ELR (cell line): Measurements from ENCODE around the gene MTA1.

Experiments
- DNase-seq: peaks from one replicate; pipeline ENCODE4 v3.0.0-alpha.2; 2015; ENCODE audit warnings: low read depth

Gene MTA1

DNA sequence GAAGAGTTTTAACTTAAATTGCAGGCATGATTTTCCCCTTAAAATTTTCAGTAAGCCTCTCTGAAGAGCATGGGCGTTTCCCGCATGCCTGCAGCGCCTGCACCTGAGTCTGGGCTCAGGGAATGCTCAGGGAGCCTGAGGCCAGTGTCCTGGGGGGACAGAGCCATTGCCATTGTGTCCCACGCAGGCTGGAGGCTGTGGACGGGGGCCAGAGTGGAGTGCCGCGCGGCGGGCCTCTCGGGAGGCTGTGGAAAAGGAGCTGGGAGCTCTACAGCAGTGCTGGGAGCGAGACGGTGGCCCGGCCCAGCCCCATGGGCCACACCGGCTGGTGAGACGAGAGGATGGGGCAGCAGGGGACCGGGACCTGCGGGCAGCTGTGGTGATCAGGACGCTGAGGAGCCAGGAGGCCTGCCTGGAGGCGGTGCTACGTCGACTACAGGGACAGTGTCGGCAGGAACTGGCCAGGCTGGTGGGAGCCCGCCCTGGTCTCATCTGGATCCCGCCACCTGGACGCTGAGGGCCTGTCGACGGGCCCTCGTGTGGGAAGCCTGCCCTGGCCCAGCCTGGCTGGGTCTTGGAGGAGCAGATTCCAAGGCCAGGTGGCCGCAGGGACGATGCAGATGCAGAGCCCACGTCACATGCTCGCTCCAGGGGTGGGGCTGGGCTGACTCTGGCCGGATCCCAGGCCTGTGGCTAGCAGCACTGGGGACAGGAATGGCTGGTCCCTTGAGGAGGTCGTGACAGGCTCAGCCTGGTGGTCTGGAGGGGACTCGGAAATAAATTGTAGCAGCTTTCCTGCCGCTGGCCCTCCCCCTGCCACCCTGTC, 79.0 kb downstream of the MTA1 start:
- no peak for DNase-seq

DNA sequence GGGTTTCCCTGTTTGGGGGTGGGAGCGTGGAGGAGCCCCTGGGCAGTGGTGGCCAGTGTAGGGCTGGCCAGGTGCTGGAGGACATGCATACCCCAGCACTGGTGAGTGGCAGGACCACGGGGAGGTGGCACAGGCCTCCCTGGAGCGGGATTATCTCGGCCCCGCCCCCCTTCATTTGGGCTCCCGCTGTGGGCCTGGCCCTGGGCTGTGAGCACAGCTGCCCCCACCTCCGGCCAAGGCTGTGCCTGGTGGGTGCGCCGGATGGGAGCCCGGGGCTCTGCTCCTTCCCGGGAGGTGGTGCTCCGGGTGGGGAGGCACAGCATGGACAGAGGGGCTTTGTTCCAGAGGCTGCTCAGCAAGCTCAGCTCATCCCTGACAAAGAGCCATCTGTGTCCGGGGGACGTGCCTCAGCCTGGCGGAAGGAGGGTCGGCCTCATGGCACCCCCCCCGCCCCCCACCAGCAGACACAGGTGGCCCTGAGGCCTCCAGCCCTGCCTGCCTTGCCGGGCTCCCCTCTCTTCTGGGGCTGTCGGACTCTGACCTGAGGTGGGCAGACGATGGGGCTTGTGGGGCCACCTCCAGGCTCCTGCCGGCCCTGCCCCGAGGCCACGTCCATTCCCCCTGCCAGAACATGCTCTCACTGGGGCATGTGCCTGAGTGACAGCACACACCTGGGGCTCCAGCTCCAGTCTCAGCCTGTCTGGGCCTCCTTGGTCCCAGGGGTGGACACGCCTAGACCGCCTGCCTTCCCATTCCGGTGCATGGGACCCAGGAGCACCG, 79.8 kb downstream of the MTA1 start:
- DNase-seq, result no peak

DNA sequence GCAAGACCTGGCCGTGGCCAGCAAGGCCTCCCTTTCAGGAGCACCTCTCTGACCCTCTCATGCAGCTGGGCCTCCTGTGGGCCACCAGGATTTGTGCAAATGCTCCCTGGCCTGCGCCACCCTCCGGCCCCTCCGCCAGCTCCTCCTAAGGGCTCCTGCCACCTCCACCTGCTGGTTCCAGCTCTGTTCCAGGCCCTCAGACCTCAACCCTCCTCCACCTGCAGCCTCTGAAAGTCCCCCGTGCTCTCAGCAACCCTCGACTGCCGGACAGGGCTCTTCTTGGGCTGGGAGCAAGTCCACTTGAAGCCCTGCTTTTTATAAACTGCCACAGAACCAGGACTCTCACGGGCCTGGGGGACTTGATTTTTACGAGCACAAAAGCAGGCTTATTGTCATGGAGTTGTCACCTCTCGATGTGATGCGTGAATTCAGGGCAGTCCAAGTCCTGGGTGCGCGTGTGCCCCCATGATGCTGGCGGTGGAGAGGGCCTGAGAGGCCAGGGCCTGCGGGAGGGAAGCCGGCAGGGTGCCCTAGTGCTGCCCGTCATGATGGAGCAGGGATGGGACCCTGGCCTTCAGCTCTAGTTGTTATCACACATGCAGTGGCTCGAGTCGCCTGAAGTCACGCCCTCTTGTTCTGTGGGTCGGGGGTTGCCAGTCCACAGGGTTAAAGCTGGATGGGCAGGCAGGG, 80.6 kb downstream of the MTA1 start:
- no peak for DNase-seq

DNA sequence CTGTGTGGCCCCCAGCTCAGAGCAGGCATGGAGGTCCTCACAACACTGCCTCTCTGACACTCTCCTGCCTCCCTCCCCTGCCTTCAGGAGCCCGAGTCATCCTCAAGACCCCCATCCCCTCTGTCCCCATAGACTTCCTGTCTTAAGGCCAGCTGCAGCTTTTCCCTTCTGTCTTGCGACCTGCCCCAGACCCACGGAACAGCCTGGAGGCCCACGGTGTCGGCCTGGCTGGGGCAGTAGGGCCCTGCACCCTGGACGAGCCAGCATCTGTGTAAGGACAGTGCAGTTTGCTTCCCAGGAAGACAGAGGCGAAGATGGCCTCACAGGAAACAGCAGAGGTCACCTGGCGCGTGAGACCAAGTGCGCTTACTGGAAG, 81.1 kb downstream of the MTA1 start:
- no peak for DNase-seq

DNA sequence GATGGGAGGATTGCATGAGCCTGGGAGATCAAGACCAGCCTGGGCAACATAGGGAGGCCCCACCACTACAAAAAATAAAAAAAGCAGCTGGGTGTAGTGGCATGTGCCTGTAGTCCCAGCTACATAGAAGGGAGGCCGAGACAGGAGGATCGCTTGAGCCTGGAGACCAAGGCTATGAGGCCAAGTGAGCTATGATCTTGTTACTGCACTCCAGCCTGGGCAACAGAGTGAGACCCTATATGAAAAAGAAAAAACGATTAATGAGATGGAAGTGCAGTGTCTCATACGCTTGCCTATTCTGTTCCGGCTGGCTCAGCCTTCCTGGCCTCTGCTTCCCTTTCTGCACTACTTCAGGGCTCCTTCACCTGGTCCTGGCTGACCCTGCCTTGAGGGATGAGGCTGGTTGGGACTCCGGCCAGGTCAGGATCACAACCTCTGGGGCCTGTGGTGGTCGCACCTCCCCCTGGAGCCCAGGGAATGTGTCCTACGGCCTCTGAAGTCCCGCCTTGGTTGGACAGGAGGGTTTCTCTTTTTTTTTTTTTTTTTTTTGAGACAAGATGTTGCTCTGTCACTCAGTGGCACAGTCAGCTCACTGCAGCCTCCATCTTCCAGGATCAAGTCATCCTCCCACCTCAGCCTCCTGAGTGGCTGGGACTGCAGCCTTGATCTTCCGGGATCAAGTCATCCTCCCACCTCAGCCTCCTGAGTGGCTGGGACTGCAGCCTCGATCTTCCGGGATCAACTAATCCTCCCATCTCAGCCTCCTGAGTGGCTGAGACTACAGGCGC, 82.1 kb downstream of the MTA1 start:
- DNase-seq, result no peak

DNA sequence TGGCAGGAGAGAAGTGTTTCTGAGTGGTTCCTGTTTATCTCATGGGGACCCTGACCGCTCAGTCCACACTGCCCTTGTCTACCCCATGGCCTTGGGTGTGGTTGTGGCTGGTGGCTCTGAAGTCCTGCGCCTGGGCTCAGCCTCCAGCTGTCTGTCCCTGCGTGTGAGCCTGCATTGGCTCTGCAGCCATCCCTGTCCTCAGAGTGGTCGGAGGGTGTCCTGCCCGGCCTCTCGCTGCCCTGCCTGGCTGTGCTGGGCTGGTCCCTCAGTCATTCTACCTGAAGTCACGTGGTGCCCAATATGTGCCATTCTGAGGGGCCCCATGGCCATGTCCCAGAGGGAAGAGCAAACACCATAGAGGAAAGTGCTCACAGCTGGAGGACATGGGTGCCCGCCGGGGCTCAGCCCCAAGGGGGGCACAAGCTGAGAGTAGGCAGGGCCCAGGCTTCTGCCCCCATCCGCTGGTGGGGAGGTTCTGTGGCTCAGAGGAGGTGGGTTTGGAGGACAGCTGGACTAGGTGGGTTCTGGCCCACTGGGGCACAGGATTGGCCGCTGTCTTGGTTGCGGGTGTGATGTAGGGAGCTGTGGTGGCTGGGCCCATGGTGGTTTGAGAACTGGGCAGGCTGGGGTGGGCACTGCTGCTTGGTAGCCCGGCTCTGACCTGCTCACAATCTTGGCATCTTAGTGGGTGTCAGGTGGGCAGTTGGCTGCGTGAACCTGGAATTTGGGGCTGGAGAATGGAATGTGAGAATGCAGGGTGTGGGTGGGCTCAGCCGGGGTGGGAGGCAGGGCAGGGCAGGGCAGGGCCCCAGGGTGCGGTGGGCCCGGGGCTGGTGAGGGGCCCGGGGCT, 83.0 kb downstream of the MTA1 start:
- no peak for DNase-seq

DNA sequence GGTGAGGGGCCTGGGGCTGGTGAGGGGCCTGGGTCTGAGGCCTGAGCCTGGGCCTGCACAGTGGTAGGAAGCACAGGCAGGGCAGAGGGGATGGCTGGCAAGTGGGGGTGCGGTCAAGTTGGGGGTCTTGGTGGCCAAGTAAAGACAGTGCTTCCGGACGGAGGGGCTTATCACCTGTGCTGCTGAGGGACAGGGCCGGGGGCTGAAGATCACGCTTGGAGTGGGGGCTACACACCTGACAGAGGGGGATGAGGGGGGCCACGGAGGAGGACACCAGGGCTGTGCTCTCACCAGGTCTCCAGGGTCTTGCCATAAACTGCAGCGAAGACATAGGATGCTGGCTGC, 83.6 kb downstream of the MTA1 start:
- no peak for DNase-seq

DNA sequence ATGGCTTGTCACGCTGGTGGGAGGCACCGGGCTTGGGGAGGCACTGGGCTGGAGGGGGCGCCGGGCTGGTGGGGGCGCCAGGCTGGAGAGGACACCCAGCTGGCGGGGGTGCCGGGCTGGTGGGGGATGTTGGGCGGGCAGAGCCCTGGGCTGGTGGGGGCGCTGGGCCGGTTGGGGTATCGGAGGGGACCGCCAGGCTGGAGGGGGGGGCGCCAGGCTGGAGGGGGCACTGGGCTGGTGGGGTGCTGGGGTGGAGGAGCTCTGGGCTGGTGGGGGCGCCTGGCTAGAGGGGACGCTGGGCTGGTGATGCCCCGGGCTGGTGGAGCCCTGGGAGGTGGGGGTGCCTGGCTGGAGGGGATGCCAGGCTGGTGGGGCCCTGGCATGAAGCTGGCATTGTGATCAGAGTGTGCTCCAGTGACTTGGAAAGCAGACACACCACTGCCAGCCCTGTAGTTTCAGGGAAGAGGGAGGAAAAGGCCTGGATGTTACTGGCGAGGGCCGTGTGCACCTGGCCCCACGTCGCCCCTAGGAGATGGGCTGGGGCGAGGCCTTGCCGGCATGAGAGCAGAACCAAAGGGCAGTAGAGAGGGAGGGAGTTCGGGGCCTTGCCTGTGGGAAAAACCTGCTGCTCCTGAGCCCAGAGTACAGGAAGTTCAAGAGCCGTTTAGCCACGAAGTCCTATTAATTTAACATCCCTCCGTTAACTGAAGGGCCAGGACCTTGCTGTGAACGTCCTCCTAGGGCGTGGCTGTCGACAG, 84.5 kb downstream of the MTA1 start:
- no peak for DNase-seq

DNA sequence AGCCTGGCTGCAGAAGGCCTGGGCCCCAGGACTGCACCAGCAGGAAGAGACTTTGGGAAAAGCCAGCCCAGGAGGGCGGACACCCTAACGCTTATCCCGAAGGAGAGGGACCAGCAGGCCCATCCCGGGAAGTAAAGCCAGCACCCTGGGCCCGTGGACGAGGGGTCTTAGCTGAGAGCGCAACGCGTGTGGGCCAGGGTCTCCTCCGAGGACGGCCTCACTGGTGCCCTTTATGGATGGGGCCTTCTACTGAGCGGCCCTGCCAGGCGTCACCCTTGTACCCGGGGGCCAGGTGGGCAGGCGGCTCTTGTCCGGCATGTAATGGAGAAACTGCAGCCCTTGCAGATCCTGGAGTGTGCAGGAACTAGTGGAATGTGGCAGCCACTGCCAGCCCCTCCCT, 85.5 kb downstream of the MTA1 start:
- DNase-seq, result no peak

DNA sequence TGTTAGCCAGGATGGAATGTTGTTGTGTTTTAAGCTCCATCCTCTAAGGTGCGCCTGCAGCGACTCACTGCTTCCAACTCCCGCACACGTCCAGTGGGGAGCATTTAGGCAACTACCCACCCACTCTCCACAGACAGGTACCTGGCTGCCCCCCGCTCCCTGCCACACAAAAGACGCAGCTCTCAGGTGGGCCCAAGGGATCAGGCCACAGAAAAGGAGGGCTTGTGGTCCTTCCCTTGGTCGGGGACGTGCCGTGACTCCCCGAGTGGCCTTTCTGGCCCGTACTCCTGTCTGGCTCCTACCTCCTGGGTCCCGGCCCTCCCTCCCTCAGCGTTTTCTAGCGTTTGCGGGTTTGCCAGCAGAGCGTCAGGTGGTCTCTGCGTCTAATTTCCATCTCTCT, 87.6 kb downstream of the MTA1 start:
- no peak for DNase-seq

DNA sequence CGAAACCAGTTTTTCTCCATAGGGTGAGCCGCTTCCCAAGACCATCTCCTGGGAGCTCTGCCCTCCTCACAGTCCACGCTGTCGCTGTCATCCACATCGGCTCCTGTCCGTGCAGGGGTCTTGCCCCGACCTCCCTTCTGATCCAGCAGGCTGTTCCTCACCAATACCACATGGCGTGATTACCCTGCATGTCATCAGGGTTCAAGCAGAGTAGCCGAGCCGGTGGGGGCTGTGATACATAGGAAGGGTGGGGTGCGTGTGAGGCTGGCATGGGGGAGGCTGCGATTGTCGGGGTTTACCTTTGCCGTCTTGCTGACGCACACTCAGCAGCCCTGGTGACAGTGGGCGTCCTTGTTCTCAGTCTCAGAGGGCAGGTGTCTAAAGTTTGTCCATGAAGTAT, 88.4 kb downstream of the MTA1 start:
- no peak for DNase-seq

DNA sequence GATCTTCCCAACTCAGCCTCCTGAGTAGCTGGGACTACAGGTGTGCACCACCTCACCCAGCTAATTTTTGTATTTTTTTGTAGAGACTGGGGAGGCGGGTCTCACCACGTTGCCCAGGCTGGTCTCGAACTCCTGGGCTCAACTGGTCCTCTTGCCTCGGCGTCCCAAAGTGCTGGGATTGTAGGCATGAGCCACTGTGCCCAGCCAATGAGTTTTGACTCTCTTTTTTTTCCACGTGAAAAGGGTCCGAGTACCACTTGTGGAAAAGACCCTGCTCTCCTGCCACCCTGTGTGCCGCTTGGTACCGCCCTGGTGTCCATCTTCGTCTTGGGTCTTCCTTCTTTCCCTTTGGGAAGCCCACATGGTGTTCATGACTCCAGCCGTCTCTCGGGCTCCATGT, 89.0 kb downstream of the MTA1 start:
- no peak for DNase-seq

DNA sequence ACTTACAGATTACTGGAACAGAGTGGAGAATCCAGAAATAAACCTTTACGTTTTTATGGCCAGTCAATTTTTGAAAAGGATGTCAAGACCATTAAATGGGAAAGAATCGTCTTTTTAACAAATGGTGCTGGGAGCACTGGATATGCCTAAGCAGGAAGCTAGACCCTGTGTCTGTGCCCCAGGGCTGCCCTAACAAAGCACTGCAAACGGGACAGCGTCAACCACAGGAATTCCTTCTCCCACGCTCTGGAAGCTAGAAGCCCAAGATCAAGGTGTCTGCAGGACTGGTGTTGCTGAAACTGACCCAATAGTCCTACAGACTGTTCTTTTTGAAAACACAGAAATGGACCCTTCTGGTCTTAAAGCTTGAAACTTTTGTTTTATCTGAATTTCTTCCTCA, 97.5 kb downstream of the MTA1 start:
- no peak for DNase-seq

DNA sequence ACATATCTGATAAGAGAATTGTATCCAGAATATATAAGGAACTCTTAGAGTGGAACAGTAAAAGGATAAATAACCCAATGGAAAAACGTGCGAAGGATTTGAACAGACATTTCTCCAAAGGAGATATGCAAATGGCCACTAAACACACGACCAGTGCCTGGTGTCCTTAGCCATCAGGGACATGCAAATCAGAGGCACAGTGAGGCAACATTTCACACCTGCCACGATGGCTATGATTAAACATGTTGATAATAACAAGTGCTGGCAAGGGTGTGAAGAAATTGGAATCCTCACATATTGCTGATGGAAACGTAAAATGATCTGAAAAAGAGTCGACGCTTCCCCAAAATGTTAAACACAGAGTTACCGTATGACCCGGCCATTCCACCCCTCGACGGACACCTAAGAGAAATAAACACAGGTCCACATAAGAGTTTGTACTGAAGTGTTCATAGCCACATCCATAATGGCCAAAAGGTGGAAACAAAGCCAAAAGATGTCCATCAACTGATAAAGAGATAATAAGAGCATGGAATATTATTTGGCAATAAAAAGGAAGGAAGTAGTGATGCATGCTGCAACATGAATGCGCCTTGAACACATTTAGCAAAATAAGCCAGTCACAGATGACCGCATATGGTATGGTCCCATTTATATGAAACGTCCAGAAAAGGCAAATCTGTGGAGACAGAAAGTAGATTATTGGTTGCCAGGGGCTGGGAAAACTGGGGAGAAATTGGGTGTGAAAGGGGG, 100.5 kb downstream of the MTA1 start:
- no peak for DNase-seq
